HepG2 (cell line): ENCODE results near the gene SMAD3.

ENCODE experiments used
- FOXJ3 ChIP-seq: sonication (generic); formaldehyde crosslinking; IDR thresholded peaks from 2 replicates; pipeline ENCODE4 v1.4.0; 2020; ENCODE audit warnings: missing genetic modification reagents, mild to moderate bottlenecking, borderline replicate concordance
- KMT2B ChIP-seq: IDR thresholded peaks from 2 replicates; pipeline ENCODE4 v1.6.1; 2016; ENCODE audit warnings: missing genetic modification reagents, missing compliant biosample characterization
- MAFG ChIP-seq: sonication (generic); formaldehyde crosslinking; IDR thresholded peaks from 2 replicates; pipeline ENCODE4 v1.5.1; 2020; ENCODE audit warnings: mild to moderate bottlenecking, missing genetic modification reagents
- MTF1 ChIP-seq: sonication (generic); formaldehyde crosslinking; IDR thresholded peaks from 2 replicates; pipeline ENCODE4 v1.5.0; 2020; ENCODE audit warnings: missing genetic modification reagents
- NFYB ChIP-seq: sonication (generic); formaldehyde crosslinking; IDR thresholded peaks from 2 replicates; pipeline ENCODE4 v1.4.0; 2020; ENCODE audit warnings: missing genetic modification reagents
- POLR2A ChIP-seq, 2 experiments: IDR thresholded peaks; 2 replicates each; pipeline ENCODE4 v1.6.1; 2011; ENCODE audit warnings: low read depth in 2 of 2, low read length in 2 of 2, mild to moderate bottlenecking in 1 of 2, moderate library complexity in 1 of 2; ENCODE audit not compliant: insufficient read depth in 1 of 2
- TP53 ChIP-seq: sonication (generic); formaldehyde crosslinking; conservative IDR thresholded peaks from 2 replicates; pipeline ENCODE4 v1.4.0; 2020; ENCODE audit warnings: missing genetic modification reagents
- TSC22D2 ChIP-seq: sonication (generic); formaldehyde crosslinking; IDR thresholded peaks from 2 replicates; pipeline ENCODE4 v1.5.1; 2020; ENCODE audit warnings: missing genetic modification reagents, mild to moderate bottlenecking, borderline replicate concordance
- ZMYM4 ChIP-seq: sonication (generic); formaldehyde crosslinking; IDR thresholded peaks from 2 replicates; pipeline ENCODE4 v1.8.1; 2023; ENCODE audit warnings: mild to moderate bottlenecking, missing genetic modification reagents
- ZNF12 ChIP-seq: sonication (generic); formaldehyde crosslinking; IDR thresholded peaks from 2 replicates; pipeline ENCODE4 v1.5.0; 2020; ENCODE audit warnings: missing genetic modification reagents
- TF ChIP-seq, protein P1 (sequence below): sonication (generic); formaldehyde crosslinking; IDR thresholded peaks from 2 replicates; pipeline ENCODE4 v1.5.0; 2020; ENCODE audit warnings: mild to moderate bottlenecking, missing genetic modification reagents, moderate library complexity
- TF ChIP-seq, protein P2 (sequence below): fragments of 450-650 bp; IDR thresholded peaks from 2 replicates; pipeline ENCODE4 v1.6.1; 2017; ENCODE audit warnings: mild to moderate bottlenecking

DNA sequence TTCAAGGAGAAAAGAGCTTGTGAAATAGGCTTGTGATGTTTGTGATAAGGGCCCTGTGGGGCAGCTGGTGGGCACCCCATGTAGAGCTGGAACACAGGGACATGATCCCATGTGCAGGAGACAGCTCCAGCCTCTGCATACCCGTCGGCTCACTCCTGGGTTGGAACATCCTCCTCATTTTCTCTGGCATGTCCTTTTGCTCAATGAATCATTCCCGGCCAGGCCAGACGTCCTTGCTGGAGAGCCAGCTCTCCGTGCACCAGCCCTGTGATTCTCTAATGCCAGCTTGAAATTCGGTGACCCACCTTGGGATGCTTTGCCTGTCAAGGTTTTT, 77.3 kb downstream of the SMAD3 start:
- TF ChIP-seq, protein P1, sequence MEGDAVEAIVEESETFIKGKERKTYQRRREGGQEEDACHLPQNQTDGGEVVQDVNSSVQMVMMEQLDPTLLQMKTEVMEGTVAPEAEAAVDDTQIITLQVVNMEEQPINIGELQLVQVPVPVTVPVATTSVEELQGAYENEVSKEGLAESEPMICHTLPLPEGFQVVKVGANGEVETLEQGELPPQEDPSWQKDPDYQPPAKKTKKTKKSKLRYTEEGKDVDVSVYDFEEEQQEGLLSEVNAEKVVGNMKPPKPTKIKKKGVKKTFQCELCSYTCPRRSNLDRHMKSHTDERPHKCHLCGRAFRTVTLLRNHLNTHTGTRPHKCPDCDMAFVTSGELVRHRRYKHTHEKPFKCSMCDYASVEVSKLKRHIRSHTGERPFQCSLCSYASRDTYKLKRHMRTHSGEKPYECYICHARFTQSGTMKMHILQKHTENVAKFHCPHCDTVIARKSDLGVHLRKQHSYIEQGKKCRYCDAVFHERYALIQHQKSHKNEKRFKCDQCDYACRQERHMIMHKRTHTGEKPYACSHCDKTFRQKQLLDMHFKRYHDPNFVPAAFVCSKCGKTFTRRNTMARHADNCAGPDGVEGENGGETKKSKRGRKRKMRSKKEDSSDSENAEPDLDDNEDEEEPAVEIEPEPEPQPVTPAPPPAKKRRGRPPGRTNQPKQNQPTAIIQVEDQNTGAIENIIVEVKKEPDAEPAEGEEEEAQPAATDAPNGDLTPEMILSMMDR (CRISPR knock-in tag): no peak
- TF ChIP-seq FOXJ3 (CRISPR knock-in tag) (no peak), NFYB (no peak), POLR2A (IDR thresholded peaks at IDR 0.05; ENCODE audit: insufficient read depth in 1 of 2, low read depth in 2 of 2, low read length in 2 of 2) (no peak), ZMYM4 (CRISPR knock-in tag) (no peak), MAFG (CRISPR knock-in tag) (no peak), MTF1 (CRISPR knock-in tag) (no peak), TSC22D2 (no peak), KMT2B (CRISPR knock-in tag) (no peak), ZNF12 (no peak), TP53 (no peak)
- TF ChIP-seq, protein P2, sequence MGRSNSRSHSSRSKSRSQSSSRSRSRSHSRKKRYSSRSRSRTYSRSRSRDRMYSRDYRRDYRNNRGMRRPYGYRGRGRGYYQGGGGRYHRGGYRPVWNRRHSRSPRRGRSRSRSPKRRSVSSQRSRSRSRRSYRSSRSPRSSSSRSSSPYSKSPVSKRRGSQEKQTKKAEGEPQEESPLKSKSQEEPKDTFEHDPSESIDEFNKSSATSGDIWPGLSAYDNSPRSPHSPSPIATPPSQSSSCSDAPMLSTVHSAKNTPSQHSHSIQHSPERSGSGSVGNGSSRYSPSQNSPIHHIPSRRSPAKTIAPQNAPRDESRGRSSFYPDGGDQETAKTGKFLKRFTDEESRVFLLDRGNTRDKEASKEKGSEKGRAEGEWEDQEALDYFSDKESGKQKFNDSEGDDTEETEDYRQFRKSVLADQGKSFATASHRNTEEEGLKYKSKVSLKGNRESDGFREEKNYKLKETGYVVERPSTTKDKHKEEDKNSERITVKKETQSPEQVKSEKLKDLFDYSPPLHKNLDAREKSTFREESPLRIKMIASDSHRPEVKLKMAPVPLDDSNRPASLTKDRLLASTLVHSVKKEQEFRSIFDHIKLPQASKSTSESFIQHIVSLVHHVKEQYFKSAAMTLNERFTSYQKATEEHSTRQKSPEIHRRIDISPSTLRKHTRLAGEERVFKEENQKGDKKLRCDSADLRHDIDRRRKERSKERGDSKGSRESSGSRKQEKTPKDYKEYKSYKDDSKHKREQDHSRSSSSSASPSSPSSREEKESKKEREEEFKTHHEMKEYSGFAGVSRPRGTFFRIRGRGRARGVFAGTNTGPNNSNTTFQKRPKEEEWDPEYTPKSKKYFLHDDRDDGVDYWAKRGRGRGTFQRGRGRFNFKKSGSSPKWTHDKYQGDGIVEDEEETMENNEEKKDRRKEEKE: no peak
